Psoas muscle (tissue), 8 donors: ENCODE results near the gene PTGDS. TPM values are rescaled to one million over a fixed set of nuclear protein-coding genes. Genes with fewer than 3 reads are reported as not detected.

Experiments
- ATAC-seq, 4 donors: fragments of 200-7000 bp; cut with Tn5 transposase; one replicate each; pipeline ENCODE4 v1.9.1; 2020; ENCODE audit warnings: moderate library complexity in 3 of 4, mild to moderate bottlenecking in 2 of 4
- DNase-seq, 2 donors: peaks; one replicate each; pipeline ENCODE4 v3.0.0-alpha.2; 2020
- H3K27ac ChIP-seq: fragments of 200-600 bp; one replicate; pipeline ENCODE4 v1.8.0; 2022
- H3K27me3 ChIP-seq, 3 donors: fragments of 200-600 bp in 1 of 3; one replicate each; pipeline versions ENCODE4 v1.6.1 to v1.8.0; 2013 to 2022; ENCODE audit warnings: low read length in 2 of 3, mild to moderate bottlenecking in 2 of 3, moderate library complexity in 1 of 3; ENCODE audit not compliant: insufficient read depth in 3 of 3
- H3K36me3 ChIP-seq, 2 donors: fragments of 200-600 bp in 1 of 2; one replicate each; pipeline versions ENCODE4 v1.6.1 to v1.8.0; 2013 to 2022; ENCODE audit warnings: low read depth in 1 of 2, mild to moderate bottlenecking in 1 of 2, moderate library complexity in 1 of 2; ENCODE audit not compliant: insufficient read depth in 1 of 2
- H3K4me1 ChIP-seq: fragments of 200-600 bp; one replicate; pipeline ENCODE4 v1.8.0; 2022
- H3K4me3 ChIP-seq: fragments of 200-600 bp; one replicate; pipeline ENCODE4 v1.8.0; 2022; ENCODE audit warnings: mild to moderate bottlenecking
- H3K9me3 ChIP-seq: fragments of 200-600 bp; one replicate; pipeline ENCODE4 v1.8.0; 2022
- CTCF ChIP-seq: fragments of 200-600 bp; IDR thresholded peaks from one replicate; pipeline ENCODE4 v1.8.0; 2022; ENCODE audit warnings: antibody characterized with exemption
- WGBS, 3 donors: extraction: QIAGEN DNeasy Blood & Tissue Kit; methylation state at CpG; one replicate each; pipeline versions ENCODE4 v1.1.6 to v1.1.7; 2013; 5-methylcytosine and 5-hydroxymethylcytosine counted together
- intact Hi-C, 2 donors: fragments of 100-400 bp; cut with DNase I; formaldehyde crosslinking; loops; one replicate each; pipeline versions ENCODE4 v1.11.0 to v1.14.2; 2022
- polyA plus RNA-seq, 3 donors: library from polyadenylated mRNA; stranded (reverse); fragments of 200-250 nt; gene quantifications; one replicate each; pipeline ENCODE4 v1.2.3, GENCODE V29; 2013
- total RNA-seq, 4 donors: library from RNA; stranded (reverse); fragmentation: NEBNext Ultra II Directional in 2 of 4; extraction: Animal tissue kit (Norgen Biotek cat#: 25700) in 2 of 4; gene quantifications; one replicate each; pipeline versions ENCODE4 v1.2.1 to v1.2.4, GENCODE V29; 2021 to 2023
- donor health status: healthy with polysubstance abuse.
- donor health status: DM: no; HTN: no; CAD: no; lungs with moderate emphysema.
- donor health status: Bipolar disorder and iron deficiency.
- donor health status: healthy.
- donor health status: DM: yes; HTN: yes; CAD: no.
- donor health status: DM: no; HTN: no; CAD: no.
- donor health status: DM: no; HTN: no; CAD: no.
- donor health status: DM: yes; HTN: yes; CAD: no.

Gene PTGDS
- total and polyA plus RNA-seq, 7 donors = 23.3 to 130 (median 37.9) TPM

GRCh38 chr9:136984464-136985026 is 7.2 kb downstream of the PTGDS start:
- Histone ChIP-seq H3K27ac (no peak overlapping the region), H3K36me3 (no peaks in the 10 kb centered on the region), H3K4me3 (no peak overlapping the region), H3K9me3 (no peaks in the 10 kb centered on the region), H3K4me1 (no peaks in the 10 kb centered on the region), H3K27me3 (peaks cover 0 to 40% (median 16%) of the 10 kb centered on the region in 3 donors)
- no peak for DNase-seq
- ATAC-seq = no peak
- intact Hi-C loops = no loop called here
- TF ChIP-seq CTCF = no peak
- WGBS, 3 donors = 47 to 56% (median 47%) methylated on average over 23 to 29 of the region's 29 CpGs

DNA sequence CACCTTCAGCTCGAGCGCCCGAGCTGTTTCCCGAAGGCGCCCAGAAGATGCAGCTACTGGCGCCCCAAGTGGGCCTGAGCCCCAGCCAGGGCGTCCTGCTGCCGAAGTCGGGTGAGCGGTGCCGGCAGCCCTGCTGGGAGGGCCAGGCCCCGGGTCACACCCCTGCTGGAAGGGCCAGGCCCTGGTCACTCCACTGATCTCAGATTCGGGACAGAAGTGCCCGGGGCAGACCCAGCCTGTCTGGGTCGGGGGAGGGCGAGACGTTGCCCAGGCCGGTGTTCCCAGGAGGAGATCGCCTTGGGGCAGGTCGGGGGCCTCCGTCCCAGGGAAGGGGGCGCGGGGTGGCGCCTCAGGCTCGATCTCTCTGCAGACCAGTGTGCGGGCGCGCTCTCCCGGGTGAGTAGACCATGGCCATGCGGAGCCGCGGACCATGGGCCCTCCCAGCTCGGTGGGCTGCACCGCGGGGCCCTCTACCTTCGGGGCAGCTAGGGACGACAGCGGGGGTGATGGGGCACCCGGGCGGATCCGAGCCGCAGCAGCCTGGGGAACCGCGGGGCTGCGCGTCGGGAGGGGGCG is 7.8 kb downstream of the PTGDS start:
- 8 to 16% (median 12%) methylated on average over 40 to 48 of the region's 48 CpGs for WGBS, 3 donors
- peaks cover 0 to 40% (median 14%) of the 10 kb centered on the region in 3 donors for H3K27me3 ChIP-seq
- intact Hi-C loops = no loop called here
- no peak overlapping the region for H3K4me3 ChIP-seq
- no peak for TF ChIP-seq CTCF
- ATAC-seq = peak in 2 of 4 donors; percentile 18 to 36
- no peaks in the 10 kb centered on the region for H3K4me1 ChIP-seq
- no peak overlapping the region for H3K27ac ChIP-seq
- DNase-seq = no peak
- H3K9me3 ChIP-seq = no peaks in the 10 kb centered on the region
- H3K36me3 ChIP-seq = no peaks in the 10 kb centered on the region

GRCh38 chr9:136985853-136986252 is 8.5 kb downstream of the PTGDS start:
- no peaks in the 10 kb centered on the region for H3K9me3 ChIP-seq
- intact Hi-C loops = no loop called here
- WGBS, 3 donors = 26 to 29% (median 27%) methylated on average over 21 to 33 of the region's 33 CpGs
- no peak for TF ChIP-seq CTCF
- ATAC-seq (no peak), DNase-seq (no peak)
- H3K4me1 ChIP-seq = no peaks in the 10 kb centered on the region
- no peak overlapping the region for H3K27ac ChIP-seq
- H3K36me3 ChIP-seq = no peaks in the 10 kb centered on the region
- H3K27me3 ChIP-seq = peaks cover 0 to 39% (median 14%) of the 10 kb centered on the region in 3 donors
- no peak overlapping the region for H3K4me3 ChIP-seq

DNA sequence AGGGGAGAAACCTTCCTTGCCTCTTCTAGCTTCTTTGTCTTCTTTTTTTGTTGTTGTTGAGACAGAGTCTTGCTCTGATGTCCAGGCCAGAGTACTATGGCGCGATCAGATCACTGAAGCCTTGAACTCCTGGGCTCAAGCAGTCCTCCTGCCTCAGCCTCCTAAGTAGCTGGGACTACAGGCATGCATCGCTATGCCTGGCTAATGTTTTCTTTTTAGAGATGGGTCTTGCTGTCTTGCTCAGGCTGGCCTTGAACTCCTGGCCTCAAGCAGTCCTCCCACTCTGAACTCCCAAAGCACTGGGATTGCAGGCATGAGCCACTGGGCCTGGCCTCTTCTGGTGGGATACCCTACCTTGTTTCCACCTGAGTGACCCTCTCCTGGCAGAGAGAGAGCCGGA is 11.6 kb downstream of the PTGDS start:
- 96 to 97% (median 96%) methylated on average over 4 of the region's 4 CpGs for WGBS, 3 donors
- Histone ChIP-seq H3K27me3 (peaks cover 0 to 26% (median 11%) of the 10 kb centered on the region in 3 donors), H3K27ac (no peak overlapping the region), H3K36me3 (peaks cover 0 to 5% of the 10 kb centered on the region in 2 donors), H3K4me1 (peaks cover 10% of the 10 kb centered on the region), H3K9me3 (no peaks in the 10 kb centered on the region), H3K4me3 (no peak overlapping the region)
- DNase-seq (no peak), ATAC-seq (no peak)
- no peak for TF ChIP-seq CTCF
- intact Hi-C loops = no loop called here
